ENCODE data around the gene ADAMTS13. TPM values are rescaled to one million over a fixed set of nuclear protein-coding genes. Genes with fewer than 3 reads are reported as not detected.

The ADAMTS13 gene
- total RNA-seq, 2 experiments from 2014 or later = 1.4 to 2.5 TPM

DNA sequence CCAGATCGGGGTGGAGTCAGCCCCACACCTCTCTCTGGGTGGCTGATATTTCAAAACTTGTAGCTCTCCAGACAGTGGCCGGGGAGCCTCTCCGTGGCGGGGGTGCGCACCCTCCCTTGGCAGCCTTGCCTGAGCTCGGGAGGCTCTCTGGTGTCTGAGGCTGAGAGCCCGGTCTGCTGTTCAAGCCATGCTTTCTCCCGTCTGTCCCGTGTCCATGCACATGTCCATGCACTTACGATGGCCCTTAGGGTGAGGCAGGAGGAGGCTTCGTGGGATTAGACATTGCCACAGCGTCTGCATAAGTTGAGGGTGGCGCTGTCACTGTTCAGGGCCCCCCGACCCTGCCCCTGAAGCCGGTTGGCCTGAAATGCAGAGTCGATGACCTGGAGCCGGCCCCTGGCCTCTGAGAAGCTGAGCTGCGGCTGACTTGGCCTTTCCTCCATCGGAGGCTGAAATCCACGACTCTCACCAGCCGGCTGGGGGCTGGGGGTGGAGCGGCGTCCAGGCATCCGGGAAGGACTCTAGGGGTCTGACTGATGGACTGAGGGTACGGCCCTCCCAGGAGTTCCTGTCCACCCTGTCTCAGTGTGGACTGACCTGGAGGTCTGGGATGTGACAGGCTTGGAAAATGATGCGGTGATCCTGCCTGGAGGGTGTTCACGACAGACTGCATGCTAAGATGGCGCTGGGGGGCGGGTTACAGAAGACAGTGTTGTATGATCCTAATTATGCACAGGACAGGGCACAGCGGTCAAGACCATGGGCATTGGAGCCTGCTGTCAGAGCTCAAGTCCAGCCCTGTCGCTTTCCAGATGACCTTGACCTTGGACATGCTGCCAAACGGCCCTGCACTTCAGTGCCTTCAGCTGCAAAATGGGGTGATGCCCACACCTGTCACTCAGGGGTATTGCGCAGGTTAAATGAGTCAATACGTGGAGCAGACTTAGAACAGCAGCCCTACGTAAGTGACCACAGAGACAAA lies 75.0 kb downstream of the ADAMTS13 start:
- CTCF ChIA-PET = interaction anchor here (2.1 kb wide), 1 partner anchor 11 kb away, joined by 15 read pairs; no protein-coding TSS in a partner anchor
- POLR2A ChIA-PET = no interaction called here
- Mint-ChIP-seq H3K4me1 (ENCODE audit: low read depth) (no peaks in the 10 kb centered on the region), H3K36me3 (ENCODE audit: low read depth) (no peaks in the 10 kb centered on the region), H3K27me3 (ENCODE audit: low read depth) (peaks cover 12% of the 10 kb centered on the region), H3K4me3 (no peak overlapping the region), H3K9me3 (ENCODE audit: insufficient read depth) (peaks cover 12% of the 10 kb centered on the region), H3K27ac (no peak overlapping the region)
- DNase-seq (no peak), ATAC-seq (no peak)

GRCh38 chr9:133499132-133499891 lies 77.1 kb downstream of the ADAMTS13 start:
- Mint-ChIP-seq H3K27ac (no peak overlapping the region), H3K9me3 (ENCODE audit: insufficient read depth) (peaks cover 22% of the 10 kb centered on the region), H3K4me1 (ENCODE audit: low read depth) (no peaks in the 10 kb centered on the region), H3K4me3 (no peak overlapping the region), H3K27me3 (ENCODE audit: low read depth) (peaks cover 18% of the 10 kb centered on the region), H3K36me3 (ENCODE audit: low read depth) (no peaks in the 10 kb centered on the region)
- DNase-seq = no peak
- ChIA-PET POLR2A (interaction anchor here (0.7 kb wide), 1 partner anchor 8 kb away, joined by 4 read pairs; no protein-coding TSS in a partner anchor), CTCF (interaction anchor here (1.0 kb wide), 1 partner anchor 13 kb away, joined by 3 read pairs; no protein-coding TSS in a partner anchor)
- ATAC-seq = no peak

DNA sequence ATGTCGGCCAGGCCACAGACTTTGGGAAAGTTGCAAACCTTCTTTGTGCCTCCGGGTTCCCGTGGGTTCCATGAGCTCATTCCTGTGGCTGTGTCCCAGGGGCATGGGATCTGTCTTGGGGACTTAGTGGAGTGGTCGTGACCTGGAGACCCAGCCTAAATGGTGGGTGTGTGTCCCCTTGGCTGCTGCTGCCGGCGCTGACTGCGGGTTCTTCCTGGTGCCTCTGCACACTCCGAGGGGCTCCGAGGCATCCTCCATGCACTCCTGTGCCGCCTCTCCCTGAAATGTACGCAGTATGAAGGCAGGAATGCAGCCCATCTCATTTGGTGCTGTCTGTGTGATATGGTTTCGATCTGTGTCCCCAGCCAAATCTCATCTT lies 77.7 kb downstream of the ADAMTS13 start:
- Mint-ChIP-seq H3K36me3 (ENCODE audit: low read depth) (no peaks in the 10 kb centered on the region), H3K9me3 (ENCODE audit: insufficient read depth) (peaks cover 22% of the 10 kb centered on the region), H3K4me1 (ENCODE audit: low read depth) (no peaks in the 10 kb centered on the region), H3K4me3 (no peak overlapping the region), H3K27me3 (ENCODE audit: low read depth) (peaks cover 18% of the 10 kb centered on the region), H3K27ac (no peak overlapping the region)
- DNase-seq = no peak
- ChIA-PET POLR2A (interaction anchor here (1.6 kb wide), 1 partner anchor 9 kb away, joined by 4 read pairs; no protein-coding TSS in a partner anchor), CTCF (interaction anchor here (1.0 kb wide), 1 partner anchor 13 kb away, joined by 3 read pairs; no protein-coding TSS in a partner anchor)
- no peak for ATAC-seq

GRCh38 chr9:133502112-133502511 lies 79.9 kb downstream of the ADAMTS13 start:
- H3K9me3 Mint-ChIP-seq (ENCODE audit: insufficient read depth) = peaks cover 22% of the 10 kb centered on the region
- no peak for DNase-seq
- H3K4me1 Mint-ChIP-seq (ENCODE audit: low read depth) = no peaks in the 10 kb centered on the region

GRCh38 chr9:133505186-133505830 lies 83.1 kb downstream of the ADAMTS13 start:
- ChIA-PET CTCF (no interaction called here), POLR2A (interaction anchor here (0.5 to 0.7 kb wide), 2 partner anchors 10 to 46 kb away, joined by 4 to 5 read pairs; partner anchors contain the start of gene CACFD1)
- peaks cover 17% of the 10 kb centered on the region for H3K4me1 Mint-ChIP-seq (ENCODE audit: low read depth)
- peaks cover 15% of the 10 kb centered on the region for H3K27me3 Mint-ChIP-seq (ENCODE audit: low read depth)
- peaks cover 22% of the 10 kb centered on the region for H3K9me3 Mint-ChIP-seq (ENCODE audit: insufficient read depth)
- H3K27ac Mint-ChIP-seq = no peak overlapping the region
- H3K36me3 Mint-ChIP-seq (ENCODE audit: low read depth) = no peaks in the 10 kb centered on the region
- DNase-seq = no peak
- no peak overlapping the region for H3K4me3 Mint-ChIP-seq
- no peak for ATAC-seq

More at GRCh38 chr9:133502112-133502511, 79.9 kb downstream of the ADAMTS13 start:
- Mint-ChIP-seq H3K4me3 (no peak overlapping the region), H3K36me3 (ENCODE audit: low read depth) (no peaks in the 10 kb centered on the region), H3K27ac (no peak overlapping the region), H3K27me3 (ENCODE audit: low read depth) (peaks cover 18% of the 10 kb centered on the region)
- ATAC-seq = no peak
- POLR2A ChIA-PET = no interaction called here
- CTCF ChIA-PET = no interaction called here

DNA sequence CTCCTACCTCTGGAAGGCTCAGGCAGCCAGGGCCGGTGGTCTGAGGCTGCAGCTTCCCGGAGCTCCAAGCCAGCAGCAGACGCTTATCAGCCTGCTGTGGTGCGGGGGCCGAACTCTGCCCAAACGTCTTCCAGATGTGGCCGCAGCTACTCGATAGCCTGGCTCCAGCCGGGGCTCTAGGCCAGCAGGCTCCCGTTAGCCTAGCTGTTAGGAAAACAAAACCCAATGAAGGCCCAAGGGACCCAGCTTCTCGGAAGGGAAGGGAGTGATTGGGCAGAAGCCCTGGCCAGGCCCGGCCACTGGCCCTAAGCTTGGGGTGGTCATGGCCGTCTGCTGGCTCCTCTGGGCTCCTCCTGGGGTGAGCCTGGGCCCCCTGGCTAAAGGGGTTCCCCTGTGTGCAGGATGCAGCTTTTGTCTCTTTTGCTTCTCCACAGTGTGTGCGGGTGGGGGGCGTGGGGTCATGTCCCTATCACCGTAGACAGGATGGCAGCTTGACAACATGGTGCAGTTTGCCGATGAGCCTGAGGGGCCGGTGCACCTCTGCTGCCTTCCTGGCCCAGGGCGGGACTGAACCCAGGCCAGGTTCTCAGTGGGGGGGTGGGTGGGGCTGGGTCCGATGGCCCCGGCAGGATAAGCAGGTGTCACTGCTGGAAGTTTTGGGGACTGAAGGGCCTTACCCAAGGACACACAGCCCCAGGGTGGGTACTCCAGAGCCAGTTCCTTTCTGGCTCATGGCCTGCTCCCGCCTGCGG lies 83.9 kb downstream of the ADAMTS13 start:
- ATAC-seq (no peak), DNase-seq (no peak)
- Mint-ChIP-seq H3K4me1 (ENCODE audit: low read depth) (peaks cover 17% of the 10 kb centered on the region), H3K27me3 (ENCODE audit: low read depth) (peaks cover 9% of the 10 kb centered on the region), H3K4me3 (no peak overlapping the region), H3K9me3 (ENCODE audit: insufficient read depth) (peaks cover 20% of the 10 kb centered on the region), H3K27ac (no peak overlapping the region), H3K36me3 (ENCODE audit: low read depth) (no peaks in the 10 kb centered on the region)
- ChIA-PET POLR2A (interaction anchor here (0.5 to 0.7 kb wide), 2 partner anchors 10 to 46 kb away, joined by 4 to 5 read pairs; partner anchors contain the start of gene CACFD1), CTCF (no interaction called here)

- Mint-ChIP-seq H3K27ac (no peak overlapping the region), H3K4me3 (no peak overlapping the region), H3K9me3 (ENCODE audit: insufficient read depth) (peaks cover 14% of the 10 kb centered on the region), H3K27me3 (ENCODE audit: low read depth) (peaks cover 6% of the 10 kb centered on the region), H3K36me3 (ENCODE audit: low read depth) (no peaks in the 10 kb centered on the region), H3K4me1 (ENCODE audit: low read depth) (peaks cover 17% of the 10 kb centered on the region)
- ChIA-PET CTCF (no interaction called here), POLR2A (no interaction called here)
- ATAC-seq (no peak), DNase-seq (no peak)
These were observed 84.5 kb downstream of the ADAMTS13 start for GRCh38 chr9:133506653-133507038.

- peak overlapping the region; percentile 56 for H3K27ac Mint-ChIP-seq
- peaks cover 7% of the 10 kb centered on the region for H3K9me3 Mint-ChIP-seq (ENCODE audit: insufficient read depth)
- H3K4me1 Mint-ChIP-seq (ENCODE audit: low read depth) = peaks cover 17% of the 10 kb centered on the region
- ChIA-PET POLR2A (interaction anchor here (0.8 kb wide), 1 partner anchor 9 kb away, joined by 4 read pairs; no protein-coding TSS in a partner anchor), CTCF (no interaction called here)
- ATAC-seq = no peak
- no peaks in the 10 kb centered on the region for H3K36me3 Mint-ChIP-seq (ENCODE audit: low read depth)
- H3K27me3 Mint-ChIP-seq (ENCODE audit: low read depth) = peaks cover 3% of the 10 kb centered on the region
- no peak overlapping the region for H3K4me3 Mint-ChIP-seq
- DNase-seq = no peak
These were observed 85.2 kb downstream of the ADAMTS13 start for GRCh38 chr9:133507246-133507965.

GRCh38 chr9:133508046-133508445 lies 85.9 kb downstream of the ADAMTS13 start:
- Mint-ChIP-seq H3K4me3 (no peak overlapping the region), H3K9me3 (ENCODE audit: insufficient read depth) (peaks cover 3% of the 10 kb centered on the region), H3K27ac (no peak overlapping the region), H3K27me3 (ENCODE audit: low read depth) (no peaks in the 10 kb centered on the region), H3K36me3 (ENCODE audit: low read depth) (no peaks in the 10 kb centered on the region), H3K4me1 (ENCODE audit: low read depth) (peaks cover 17% of the 10 kb centered on the region)
- ChIA-PET CTCF (no interaction called here), POLR2A (no interaction called here)
- ATAC-seq (no peak), DNase-seq (no peak)

All from activated CD8-positive, alpha-beta T cell treated with anti-CD3 and anti-CD28 coated beads, Interleukin-2, amount 10 ng/mL, durations not matched to agents 7 days and 5 days (primary cell).